NCI-H226 (cell line): ENCODE measurements around the gene MYO7B.
A peak's percentile ranks its signal among the peaks of the same experiment; 100 is the strongest.

Experiments used
- DNase-seq: peaks from one replicate; pipeline ENCODE4 v3.0.0-alpha.2; 2015

The MYO7B gene

GRCh38 chr2:127575185-127575765 is 39.8 kb downstream of the MYO7B start:
- no peak for DNase-seq

GRCh38 chr2:127575941-127576432 is 40.5 kb downstream of the MYO7B start:
- DNase-seq = no peak

GRCh38 chr2:127576433-127577207 is 41.1 kb downstream of the MYO7B start:
- DNase-seq = peak; percentile 32

GRCh38 chr2:127577208-127577475 is 41.7 kb downstream of the MYO7B start:
- no peak for DNase-seq

- no peak for DNase-seq
Measured at GRCh38 chr2:127577503-127577902, 42.0 kb downstream of the MYO7B start.

DNA sequence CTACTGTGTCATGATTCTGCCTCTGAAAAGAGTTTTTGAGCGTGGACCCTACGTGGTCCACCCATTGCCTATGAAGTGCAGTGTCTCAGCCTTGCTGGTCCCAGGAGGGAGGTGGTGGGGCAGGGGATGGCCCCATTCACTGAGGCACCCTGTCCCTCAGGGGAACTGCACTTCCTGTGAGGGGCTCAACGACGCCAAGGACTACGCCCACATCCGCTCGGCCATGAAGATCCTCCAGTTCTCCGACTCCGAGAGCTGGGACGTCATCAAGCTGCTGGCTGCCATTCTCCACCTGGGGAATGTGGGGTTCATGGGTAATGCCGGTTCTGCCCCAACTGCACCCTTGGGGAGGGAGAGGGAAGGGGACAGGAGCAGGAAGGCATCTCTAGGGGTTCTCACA is 42.5 kb downstream of the MYO7B start:
- no peak for DNase-seq

GRCh38 chr2:127578411-127578810 is 42.9 kb downstream of the MYO7B start:
- DNase-seq = no peak

DNA sequence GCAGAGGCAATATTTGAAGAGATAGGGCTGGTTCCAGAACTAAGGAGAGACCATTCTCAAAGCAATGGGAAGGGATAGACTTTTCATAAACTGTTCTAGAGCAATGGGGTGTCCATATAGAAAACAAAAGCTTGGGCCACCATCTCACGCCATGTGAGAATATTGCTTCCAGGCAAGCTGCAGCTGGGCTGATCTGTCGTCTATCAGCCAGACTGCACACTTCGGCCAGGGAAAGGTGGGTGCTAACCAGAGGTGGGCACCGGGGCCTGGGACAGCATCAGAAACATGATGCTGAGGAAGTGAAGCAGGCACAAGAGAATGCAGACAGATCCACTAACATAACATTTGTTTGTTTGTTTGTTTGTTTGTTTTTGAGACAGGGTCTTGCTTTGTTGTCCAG is 43.7 kb downstream of the MYO7B start:
- DNase-seq = no peak

DNA sequence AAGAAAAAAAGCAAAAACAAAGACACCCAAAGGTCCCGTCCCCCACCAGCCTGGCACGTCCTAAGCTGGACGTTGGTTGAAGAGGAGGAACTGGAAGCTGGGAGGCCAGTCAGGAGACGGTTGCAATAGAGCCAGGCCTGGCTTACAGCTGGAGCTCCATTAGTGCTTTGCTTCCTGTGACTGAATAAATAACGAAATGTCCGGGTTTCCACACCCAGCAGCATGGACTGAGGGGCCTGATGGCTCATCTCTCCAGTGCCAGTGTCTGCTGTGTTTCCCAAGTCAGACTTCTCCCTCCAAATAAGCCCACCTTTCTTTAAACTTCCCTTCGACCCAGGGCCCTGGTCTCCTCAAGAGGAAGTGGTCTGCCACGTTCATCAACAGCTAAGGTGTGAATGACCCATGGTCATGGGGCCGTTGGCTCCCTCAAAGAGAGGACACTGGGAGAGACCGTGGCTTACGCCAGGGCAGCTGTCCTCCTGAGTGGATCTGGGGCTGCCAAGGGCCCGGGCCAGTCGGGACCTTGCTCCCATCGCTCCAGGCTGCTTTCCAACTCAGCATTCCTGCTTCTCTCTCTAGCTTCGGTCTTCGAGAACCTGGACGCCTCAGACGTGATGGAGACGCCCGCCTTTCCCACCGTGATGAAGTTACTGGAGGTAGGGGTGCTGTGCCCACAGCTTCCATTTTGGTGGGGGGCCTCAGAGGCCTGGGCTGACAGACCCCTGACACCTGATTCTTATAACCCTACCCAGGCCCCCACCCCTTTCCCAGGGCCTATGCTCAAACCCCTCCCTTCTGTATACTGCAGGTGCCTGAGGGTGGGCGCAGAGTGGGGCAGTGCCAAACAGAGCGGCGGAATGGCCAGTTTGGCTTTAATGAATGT is 44.9 kb downstream of the MYO7B start:
- no peak for DNase-seq

DNA sequence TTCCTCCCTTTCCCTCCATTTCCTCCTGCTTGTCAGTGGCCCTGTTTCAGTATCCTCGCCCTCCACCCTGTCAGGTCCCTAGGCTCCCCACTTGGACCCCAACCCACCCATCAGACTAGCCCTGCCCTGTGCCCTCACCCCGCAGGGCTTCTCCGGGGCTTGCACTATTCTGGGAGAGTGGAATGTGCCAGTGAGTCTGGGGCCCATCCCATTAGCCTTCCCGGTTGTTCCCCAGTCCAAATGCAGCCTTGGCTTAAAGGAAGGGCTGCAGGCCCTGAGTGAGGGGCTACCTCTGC is 45.5 kb downstream of the MYO7B start:
- DNase-seq = no peak

- DNase-seq = no peak
Measured at GRCh38 chr2:127581516-127582490, 46.3 kb downstream of the MYO7B start.

DNA sequence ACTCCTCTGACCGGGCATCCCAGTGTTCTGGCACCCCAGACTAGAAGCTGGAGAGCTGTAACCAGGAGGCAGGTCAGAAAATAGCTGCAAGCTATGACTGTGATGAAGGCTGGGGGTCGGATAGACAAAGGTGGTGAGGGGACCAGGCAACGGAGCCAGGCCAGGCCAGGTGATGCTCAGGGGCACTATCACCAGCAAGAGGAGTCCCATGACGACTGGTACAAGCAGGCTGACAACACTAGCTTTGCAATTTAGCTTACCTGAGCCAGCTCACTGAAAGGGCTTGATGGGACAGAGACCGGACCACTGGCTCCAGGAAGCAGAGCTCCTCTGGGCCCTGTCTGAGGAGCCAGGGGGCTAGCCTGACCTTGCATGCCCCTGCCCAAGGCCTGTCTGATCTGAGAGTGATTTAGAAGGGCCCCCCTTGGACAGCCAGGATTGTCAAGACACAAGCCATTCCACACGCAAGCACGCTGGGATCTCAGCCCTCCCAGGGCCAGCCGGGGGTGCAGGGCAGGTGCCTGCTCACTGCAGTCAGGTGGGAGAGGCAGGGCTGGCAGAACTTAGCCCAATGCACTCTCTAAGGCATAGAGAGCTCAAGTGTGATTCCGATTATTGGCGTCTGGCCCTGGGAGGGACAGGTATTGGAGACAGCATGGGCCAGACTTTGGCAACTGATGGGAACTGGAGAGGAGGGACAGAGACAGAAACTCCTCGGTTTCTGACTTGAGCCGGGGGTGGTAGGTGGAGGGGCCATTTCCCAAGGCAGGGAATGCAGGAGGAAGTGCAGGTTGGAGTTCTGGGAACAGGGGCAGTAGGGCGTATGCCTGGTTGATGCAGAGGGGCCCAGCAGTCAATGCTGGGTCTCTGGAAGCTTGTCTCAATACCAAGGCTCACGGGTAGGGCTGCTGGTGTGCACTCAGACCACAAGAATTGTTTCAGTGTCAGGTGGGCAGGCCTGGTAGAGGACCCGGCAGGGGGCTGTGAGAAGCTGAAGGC is 47.7 kb downstream of the MYO7B start:
- DNase-seq = no peak

- DNase-seq = no peak
Measured at GRCh38 chr2:127584047-127584446, 48.6 kb downstream of the MYO7B start.

DNA sequence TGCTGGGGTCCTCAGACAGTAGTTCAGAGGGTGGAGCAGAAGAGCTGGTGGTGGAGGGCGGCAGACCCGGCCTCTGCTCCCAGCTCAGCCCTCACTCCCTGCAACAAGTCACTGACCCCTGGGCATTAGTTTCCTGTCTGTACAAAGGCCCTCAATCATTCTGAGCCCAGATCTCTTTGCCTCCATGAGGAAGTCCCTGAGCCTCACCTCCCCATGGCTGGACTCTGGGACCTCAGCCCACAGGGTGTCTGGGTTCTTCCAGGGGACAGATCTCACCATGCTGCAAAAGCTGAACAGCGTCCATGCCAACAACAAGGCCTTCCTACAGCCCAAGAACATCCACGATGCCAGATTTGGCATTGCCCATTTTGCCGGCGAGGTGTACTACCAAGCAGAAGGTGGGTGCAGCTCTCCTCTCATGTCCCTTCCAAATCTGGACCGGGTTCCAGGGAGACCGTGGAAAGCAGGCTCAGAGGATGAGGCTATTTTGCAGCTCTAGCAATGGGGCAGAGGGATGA is 49.1 kb downstream of the MYO7B start:
- DNase-seq = no peak

- DNase-seq = no peak
Measured at GRCh38 chr2:127585270-127585807, 49.9 kb downstream of the MYO7B start.

DNA sequence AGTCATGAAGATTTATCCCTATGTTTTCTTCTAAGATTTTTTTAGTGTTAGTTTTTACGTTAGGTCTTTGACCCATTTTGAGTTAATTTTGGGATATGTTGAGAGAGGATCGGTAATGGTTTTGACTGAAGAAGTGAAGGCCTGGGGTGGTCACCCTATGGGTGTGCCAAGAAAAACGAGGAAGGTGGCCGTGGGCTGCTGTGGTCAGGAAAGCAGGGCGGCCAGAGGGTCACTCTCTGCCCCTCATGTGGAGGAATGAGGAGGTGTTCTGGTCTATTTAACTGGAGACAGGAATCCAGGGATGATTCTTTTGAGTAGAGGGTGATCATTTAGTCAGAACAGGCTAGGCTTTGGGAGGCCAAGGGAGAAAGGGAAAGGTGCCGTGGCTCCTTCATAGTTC is 50.7 kb downstream of the MYO7B start:
- DNase-seq = no peak

DNA sequence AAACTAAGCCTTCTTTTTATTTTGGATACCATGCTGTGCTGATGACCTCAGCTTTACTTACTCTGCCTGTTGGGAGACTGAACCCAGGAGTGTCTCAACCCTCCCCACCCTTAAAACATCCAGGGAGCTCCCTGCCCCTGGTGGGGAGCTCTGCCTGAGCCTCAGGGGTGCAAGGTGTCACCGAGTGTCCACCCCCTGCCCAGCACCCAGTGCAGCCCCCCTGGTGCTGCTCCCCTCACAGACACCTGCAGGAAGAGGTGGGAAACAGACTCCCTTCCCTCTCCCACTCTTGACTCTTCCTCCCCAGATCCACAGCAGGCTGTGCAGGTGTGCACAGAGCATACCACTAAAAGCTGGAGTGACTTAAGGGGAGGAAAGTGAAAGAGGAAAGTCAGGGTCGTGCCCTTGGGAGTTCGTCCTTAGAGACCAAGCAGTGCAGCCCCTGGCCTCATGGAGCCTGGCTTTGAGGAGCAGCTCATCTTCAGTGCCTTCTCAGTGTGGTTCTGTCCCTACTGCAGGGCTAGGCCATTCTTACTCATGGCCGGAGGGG is 51.3 kb downstream of the MYO7B start:
- DNase-seq = no peak

GRCh38 chr2:127588241-127588640 is 52.8 kb downstream of the MYO7B start:
- DNase-seq = no peak

DNA sequence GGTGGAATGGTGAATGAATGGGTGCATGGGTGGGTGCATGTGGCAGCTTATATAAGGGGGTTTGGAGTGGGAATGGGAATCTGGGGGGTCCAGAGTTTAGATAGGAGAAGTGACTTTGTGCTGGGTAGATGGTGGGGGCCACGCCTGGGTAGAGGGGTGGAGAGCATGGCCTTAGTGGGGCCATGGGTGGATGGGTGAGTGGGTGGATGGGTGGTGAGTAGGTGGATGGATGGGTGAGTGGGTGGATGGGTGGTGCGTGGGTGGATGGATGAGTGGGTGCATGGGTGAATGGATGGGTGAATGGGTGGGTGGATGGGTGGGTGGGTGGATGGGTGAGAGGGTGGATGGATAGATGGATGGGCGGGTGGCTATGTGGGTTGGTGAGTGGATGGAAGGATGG is 53.9 kb downstream of the MYO7B start:
- DNase-seq = no peak

DNA sequence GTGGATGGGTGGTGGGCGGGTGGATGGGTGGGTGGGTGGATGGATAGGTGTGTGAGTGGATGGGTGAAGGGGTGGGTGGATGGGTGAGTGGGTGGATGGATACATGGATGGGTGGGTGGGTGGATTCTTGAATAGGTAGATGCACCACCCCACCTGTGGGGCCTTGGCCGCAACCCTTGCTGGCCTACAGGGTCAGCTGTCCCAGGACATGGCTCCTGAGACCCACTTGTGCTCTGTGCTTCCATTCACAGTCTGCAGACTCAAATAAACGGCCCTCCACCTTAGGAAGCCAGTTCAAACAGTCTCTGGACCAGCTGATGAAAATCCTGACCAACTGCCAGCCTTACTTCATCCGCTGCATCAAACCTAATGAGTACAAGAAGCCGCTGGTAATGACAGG is 54.4 kb downstream of the MYO7B start:
- DNase-seq = no peak
